SK-N-SH treated with all-trans-retinoic acid at 6 μM for 48 hours (cell line): ENCODE data around the gene CDH5.

Experiments
- ARNTL ChIP-seq: fragments of 450-650 bp; formaldehyde crosslinking; IDR thresholded peaks from 2 replicates; pipeline ENCODE4 v1.5.0; 2020; ENCODE audit warnings: low read depth, mild to moderate bottlenecking, moderate library complexity, borderline replicate concordance
- CREB5 ChIP-seq: fragments of 250-450 bp; sonication (Bioruptor Pico); IDR thresholded peaks from 2 replicates; pipeline ENCODE4 v1.5.1; 2020; ENCODE audit warnings: low read depth, mild to moderate bottlenecking, moderate library complexity
- CSDC2 ChIP-seq: fragments of 250-450 bp; sonication (Bioruptor Pico); IDR thresholded peaks from 2 replicates; pipeline ENCODE4 v1.5.0; 2020; ENCODE audit warnings: mild to moderate bottlenecking, moderate library complexity
- ZFP30 ChIP-seq: fragments of 450-650 bp; formaldehyde crosslinking; IDR thresholded peaks from 2 replicates; pipeline ENCODE4 v1.5.0; 2022; ENCODE audit warnings: mild to moderate bottlenecking, moderate library complexity

GRCh38 chr16:66355526-66355925 is 11.0 kb upstream of the CDH5 start:
- TF ChIP-seq ZFP30 (CRISPR knock-in tag) (no peak), CSDC2 (no peak), CREB5 (CRISPR knock-in tag) (no peak), ARNTL (no peak)
